Measurements from ENCODE around the gene PRPF31. TPM values are rescaled to one million over a fixed set of nuclear protein-coding genes. Genes with fewer than 3 reads are reported as not detected.

PRPF31 gene
- total RNA-seq, 3 donors from 2014 or later, result 34.3 to 54.6 (median 39.9) TPM

DNA sequence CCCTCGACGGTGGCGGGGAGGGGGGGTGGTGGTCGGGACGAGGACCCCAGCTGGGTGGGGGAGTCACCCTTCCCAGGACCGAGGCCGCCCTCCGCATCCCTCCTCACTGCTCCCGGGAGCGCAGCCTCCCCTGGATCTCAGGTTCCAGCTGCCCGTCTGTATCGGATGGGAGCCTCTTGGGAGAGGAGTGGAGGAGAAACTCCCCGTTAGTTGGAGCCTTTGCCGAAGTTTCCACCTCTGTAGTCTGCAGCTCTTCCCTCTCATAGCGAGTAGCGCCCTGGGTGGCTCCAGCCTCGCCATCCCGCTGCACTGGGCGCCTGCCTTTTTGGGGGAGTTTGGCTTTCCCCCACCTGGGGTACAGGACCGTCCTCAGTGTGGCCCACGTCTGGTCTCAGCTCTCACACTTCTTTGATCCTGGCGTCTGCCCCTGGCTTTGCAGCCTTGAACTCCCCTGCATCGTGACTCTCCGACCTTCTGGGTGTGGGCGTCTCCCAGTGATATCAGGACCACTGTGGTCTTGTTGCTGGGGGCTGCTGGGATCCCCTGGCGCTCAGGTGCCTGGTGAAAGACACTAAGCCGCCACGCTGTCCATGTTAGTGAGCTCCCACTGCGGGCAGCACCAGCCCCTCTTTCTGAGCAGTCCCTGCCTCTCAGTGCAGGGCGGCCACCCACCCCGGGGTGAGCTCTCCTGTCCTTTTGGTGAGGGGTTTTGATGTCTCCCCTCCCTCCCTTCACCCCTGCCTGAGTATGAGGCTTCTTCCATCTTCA lies 23.1 kb downstream of the PRPF31 start:
- TF ChIP-seq, protein P1, sequence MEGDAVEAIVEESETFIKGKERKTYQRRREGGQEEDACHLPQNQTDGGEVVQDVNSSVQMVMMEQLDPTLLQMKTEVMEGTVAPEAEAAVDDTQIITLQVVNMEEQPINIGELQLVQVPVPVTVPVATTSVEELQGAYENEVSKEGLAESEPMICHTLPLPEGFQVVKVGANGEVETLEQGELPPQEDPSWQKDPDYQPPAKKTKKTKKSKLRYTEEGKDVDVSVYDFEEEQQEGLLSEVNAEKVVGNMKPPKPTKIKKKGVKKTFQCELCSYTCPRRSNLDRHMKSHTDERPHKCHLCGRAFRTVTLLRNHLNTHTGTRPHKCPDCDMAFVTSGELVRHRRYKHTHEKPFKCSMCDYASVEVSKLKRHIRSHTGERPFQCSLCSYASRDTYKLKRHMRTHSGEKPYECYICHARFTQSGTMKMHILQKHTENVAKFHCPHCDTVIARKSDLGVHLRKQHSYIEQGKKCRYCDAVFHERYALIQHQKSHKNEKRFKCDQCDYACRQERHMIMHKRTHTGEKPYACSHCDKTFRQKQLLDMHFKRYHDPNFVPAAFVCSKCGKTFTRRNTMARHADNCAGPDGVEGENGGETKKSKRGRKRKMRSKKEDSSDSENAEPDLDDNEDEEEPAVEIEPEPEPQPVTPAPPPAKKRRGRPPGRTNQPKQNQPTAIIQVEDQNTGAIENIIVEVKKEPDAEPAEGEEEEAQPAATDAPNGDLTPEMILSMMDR (IDR thresholded peaks at IDR 0.05), result no peak
- H3K36me3 ChIP-seq (ENCODE audit: low read depth), result peaks cover 11% of the 10 kb centered on the region
- H3K4me1 ChIP-seq (ENCODE audit: low read depth), result peaks cover 35% of the 10 kb centered on the region
- H3K4me3 ChIP-seq, result peak overlapping the region; percentile 99
- no peaks in the 10 kb centered on the region for H3K9me3 ChIP-seq
- intact Hi-C loops (cut with DNase I, micrococcal nuclease), result no loop called here
- DNase-seq (no peak), ATAC-seq (no peak)

- TF ChIP-seq, protein P1 (IDR thresholded peaks at IDR 0.05), result no peak
- peaks cover 27% of the 10 kb centered on the region for H3K4me1 ChIP-seq (ENCODE audit: low read depth)
- intact Hi-C loops (cut with DNase I, micrococcal nuclease), result no loop called here
- no peaks in the 10 kb centered on the region for H3K9me3 ChIP-seq
- no peak for DNase-seq
- peaks cover 20% of the 10 kb centered on the region for H3K36me3 ChIP-seq (ENCODE audit: low read depth)
- no peak overlapping the region for H3K4me3 ChIP-seq
- no peak for ATAC-seq
Observed at GRCh38 chr19:54141356-54141755, 25.8 kb downstream of the PRPF31 start.

DNA sequence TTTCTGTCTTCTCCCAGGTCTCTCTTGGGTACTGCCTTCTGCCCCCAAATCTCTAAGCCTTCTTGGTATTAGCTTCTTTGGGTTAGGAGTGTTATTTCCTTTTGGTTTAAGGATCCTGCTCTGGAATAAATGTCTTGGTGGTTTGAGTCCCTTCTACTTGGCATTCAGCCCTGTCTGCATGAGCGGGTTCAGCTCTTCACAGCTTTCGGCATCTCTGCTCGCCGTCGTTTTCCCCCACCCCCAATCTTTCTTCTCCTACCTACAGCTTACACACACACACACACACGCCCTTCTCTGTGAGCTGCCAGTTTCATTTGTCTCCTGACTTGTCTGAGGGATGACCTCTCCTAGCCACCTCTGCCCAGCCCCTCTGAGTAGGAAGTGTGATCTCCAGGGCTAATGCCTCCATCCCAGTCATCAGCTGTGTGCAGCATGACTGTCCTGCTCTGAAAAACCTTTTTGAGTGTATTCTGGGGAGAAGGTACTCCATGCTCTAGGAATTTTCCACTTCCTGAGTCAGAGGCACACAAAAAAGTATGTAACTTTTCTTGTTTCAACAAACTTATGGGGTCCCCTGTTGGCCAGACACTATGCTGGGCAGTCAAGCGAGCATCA lies 26.7 kb downstream of the PRPF31 start:
- intact Hi-C loops (cut with DNase I, micrococcal nuclease), result no loop called here

GRCh38 chr19:54145541-54146158 lies 30.1 kb downstream of the PRPF31 start:
- DNase-seq (no peak), ATAC-seq (no peak)
- Histone ChIP-seq H3K4me3 (no peak overlapping the region), H3K4me1 (ENCODE audit: low read depth) (peaks cover 3% of the 10 kb centered on the region), H3K36me3 (ENCODE audit: low read depth) (peaks cover 24% of the 10 kb centered on the region), H3K9me3 (no peaks in the 10 kb centered on the region)
- intact Hi-C loops (cut with DNase I, micrococcal nuclease), result no loop called here
- TF ChIP-seq, protein P1 (IDR thresholded peaks at IDR 0.05), result no peak

More for the DNA sequence above, 26.7 kb downstream of the PRPF31 start:
- peaks cover 21% of the 10 kb centered on the region for H3K4me1 ChIP-seq (ENCODE audit: low read depth)
- no peak for DNase-seq
- H3K36me3 ChIP-seq (ENCODE audit: low read depth), result peaks cover 22% of the 10 kb centered on the region
- no peak overlapping the region for H3K4me3 ChIP-seq
- TF ChIP-seq, protein P1 (IDR thresholded peaks at IDR 0.05), result no peak
- no peak for ATAC-seq
- no peaks in the 10 kb centered on the region for H3K9me3 ChIP-seq

- no peak for DNase-seq
- Histone ChIP-seq H3K4me3 (no peak overlapping the region), H3K4me1 (ENCODE audit: low read depth) (no peaks in the 10 kb centered on the region), H3K9me3 (no peaks in the 10 kb centered on the region), H3K36me3 (ENCODE audit: low read depth) (peaks cover 32% of the 10 kb centered on the region)
- TF ChIP-seq, protein P1 (IDR thresholded peaks at IDR 0.05), result no peak
- intact Hi-C loops (cut with DNase I, micrococcal nuclease), result no loop called here
- ATAC-seq, result no peak
Observed at GRCh38 chr19:54147676-54148075, 32.1 kb downstream of the PRPF31 start.
